GM21447 (cell line): Measurements from ENCODE around the gene SYNE1.
"Not testable (repeated sequence)": the region's sequence is repeated elsewhere in the genome, so short reads cannot be mapped to it uniquely, and the experiment has no call there.

Experiments
- ATAC-seq: cut with Tn5 transposase; IDR thresholded peaks from one replicate; pipeline ENCODE4 v1.9.1; 2021; ENCODE audit not compliant: unreplicated experiment

Gene SYNE1

GRCh38 chr6:152637296-152638047, at the start of gene SYNE1:
TSS of gene SYNE1 (minus strand) at chr6:152637362. CDS start at chr6:152628331, 9,031 bp downstream.
- ATAC-seq = no peak

- no peak for ATAC-seq
These were observed 48.7 kb upstream of the SYNE1 start for GRCh38 chr6:152685819-152686218.

GRCh38 chr6:152682935-152683334, 45.8 kb upstream of the SYNE1 start:
- ATAC-seq = not testable (repeated sequence)

- ATAC-seq = no peak
These were observed 45.0 kb upstream of the SYNE1 start for GRCh38 chr6:152682141-152682540.

- no peak for ATAC-seq
These were observed 43.8 kb upstream of the SYNE1 start for GRCh38 chr6:152680879-152681517.

GRCh38 chr6:152680151-152680550, 43.0 kb upstream of the SYNE1 start:
- ATAC-seq = no peak

GRCh38 chr6:152673236-152673635, 36.1 kb upstream of the SYNE1 start:
- ATAC-seq = no peak

GRCh38 chr6:152671171-152671570, 34.0 kb upstream of the SYNE1 start:
- ATAC-seq = no peak

- no peak for ATAC-seq
These were observed 32.7 kb upstream of the SYNE1 start for GRCh38 chr6:152669895-152670294.

GRCh38 chr6:152661776-152662175, 24.6 kb upstream of the SYNE1 start:
- ATAC-seq = no peak

GRCh38 chr6:152651986-152652385, 14.8 kb upstream of the SYNE1 start:
- no peak for ATAC-seq

- no peak for ATAC-seq
These were observed 10.9 kb upstream of the SYNE1 start for GRCh38 chr6:152648105-152648504.

- not testable (repeated sequence) for ATAC-seq
These were observed 9.6 kb upstream of the SYNE1 start for GRCh38 chr6:152646732-152647131.

- peak; percentile 72 for ATAC-seq
These were observed 5.6 kb upstream of the SYNE1 start for GRCh38 chr6:152642578-152643375.

- peak; percentile 29 for ATAC-seq
These were observed 410 bp downstream of the SYNE1 start for GRCh38 chr6:152636609-152637295.

GRCh38 chr6:152636021-152636608, 1.0 kb downstream of the SYNE1 start:
- ATAC-seq = peak; percentile 55

GRCh38 chr6:152634773-152635172, 2.4 kb downstream of the SYNE1 start:
- peak; percentile 58 for ATAC-seq

GRCh38 chr6:152632121-152632782, 4.9 kb downstream of the SYNE1 start:
- no peak for ATAC-seq

- no peak for ATAC-seq
These were observed 5.8 kb downstream of the SYNE1 start for GRCh38 chr6:152631376-152631775.

GRCh38 chr6:152630832-152631231, 6.3 kb downstream of the SYNE1 start:
- ATAC-seq = no peak
